Left ventricle myocardium inferior (tissue), 1 donor: ENCODE results near the gene BCL2. TPM values are rescaled to one million over a fixed set of nuclear protein-coding genes. Genes with fewer than 3 reads are reported as not detected.
A peak's percentile ranks its signal among the peaks of the same experiment; 100 is the strongest.
"Not testable (repeated sequence)": the region's sequence is repeated elsewhere in the genome, so short reads cannot be mapped to it uniquely, and the experiment has no call there.

Source experiments
- DNase-seq: peaks from one replicate; pipeline ENCODE4 v3.0.0-alpha.2; 2020
- H3K27ac ChIP-seq: fragments of 200-600 bp; replicated peaks from 2 replicates; pipeline ENCODE4 v1.8.0; 2021
- H3K27me3 ChIP-seq: fragments of 200-600 bp; 2 replicates; pipeline ENCODE4 v1.8.0; 2021; ENCODE audit warnings: low read depth
- H3K36me3 ChIP-seq: fragments of 200-600 bp; 2 replicates; pipeline ENCODE4 v1.8.0; 2021
- H3K4me1 ChIP-seq: fragments of 200-600 bp; 2 replicates; pipeline ENCODE4 v1.8.0; 2021
- H3K4me3 ChIP-seq: fragments of 200-600 bp; 2 replicates; pipeline ENCODE4 v1.8.0; 2021; ENCODE audit warnings: mild to moderate bottlenecking, moderate library complexity
- H3K9me3 ChIP-seq: fragments of 200-600 bp; replicated peaks from 2 replicates; pipeline ENCODE4 v1.8.0; 2021
- intact Hi-C: fragments of 100-400 bp; cut with micrococcal nuclease; formaldehyde crosslinking; loops from one replicate; pipeline ENCODE4 v1.11.0; 2022
- total RNA-seq: library from RNA; stranded (reverse); fragmentation: NEBNext Ultra II Directional; extraction: Animal tissue kit (Norgen Biotek cat#: 25700); gene quantifications from one replicate; pipeline ENCODE4 v1.2.1, GENCODE V29; 2021
- TF ChIP-seq, protein P1 (sequence below): fragments of 200-600 bp; IDR thresholded peaks from 2 replicates; pipeline ENCODE4 v1.8.0; 2021; ENCODE audit warnings: antibody characterized with exemption, mild to moderate bottlenecking, borderline replicate concordance
- donor health status: DM: no; HTN: yes; CAD: no; lungs with severe emphysema.

BCL2 gene
- total RNA-seq, 1 donor from 2014 or later: 7.3 TPM

DNA sequence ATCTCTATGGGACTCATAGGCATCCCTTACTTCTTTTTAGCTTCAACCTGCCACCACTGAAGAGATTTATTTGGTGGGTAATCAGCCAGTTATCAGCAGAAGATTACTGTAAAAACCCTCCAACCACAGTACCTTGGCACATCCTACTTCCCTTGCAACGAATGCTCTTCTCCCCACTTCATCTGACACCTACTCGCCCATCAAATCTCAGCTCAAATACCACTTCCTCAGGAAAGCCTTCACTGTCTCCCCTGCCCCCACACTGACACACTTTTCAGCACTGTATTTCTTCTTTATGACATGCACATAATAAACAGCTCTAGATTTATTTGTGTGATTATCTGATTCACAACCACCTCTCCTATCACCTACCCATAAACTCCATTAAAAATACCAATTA is 44.4 kb upstream of the BCL2 start:
- H3K9me3 ChIP-seq: no peaks in the 10 kb centered on the region
- peaks cover 32% of the 10 kb centered on the region for H3K36me3 ChIP-seq
- TF ChIP-seq, protein P1, sequence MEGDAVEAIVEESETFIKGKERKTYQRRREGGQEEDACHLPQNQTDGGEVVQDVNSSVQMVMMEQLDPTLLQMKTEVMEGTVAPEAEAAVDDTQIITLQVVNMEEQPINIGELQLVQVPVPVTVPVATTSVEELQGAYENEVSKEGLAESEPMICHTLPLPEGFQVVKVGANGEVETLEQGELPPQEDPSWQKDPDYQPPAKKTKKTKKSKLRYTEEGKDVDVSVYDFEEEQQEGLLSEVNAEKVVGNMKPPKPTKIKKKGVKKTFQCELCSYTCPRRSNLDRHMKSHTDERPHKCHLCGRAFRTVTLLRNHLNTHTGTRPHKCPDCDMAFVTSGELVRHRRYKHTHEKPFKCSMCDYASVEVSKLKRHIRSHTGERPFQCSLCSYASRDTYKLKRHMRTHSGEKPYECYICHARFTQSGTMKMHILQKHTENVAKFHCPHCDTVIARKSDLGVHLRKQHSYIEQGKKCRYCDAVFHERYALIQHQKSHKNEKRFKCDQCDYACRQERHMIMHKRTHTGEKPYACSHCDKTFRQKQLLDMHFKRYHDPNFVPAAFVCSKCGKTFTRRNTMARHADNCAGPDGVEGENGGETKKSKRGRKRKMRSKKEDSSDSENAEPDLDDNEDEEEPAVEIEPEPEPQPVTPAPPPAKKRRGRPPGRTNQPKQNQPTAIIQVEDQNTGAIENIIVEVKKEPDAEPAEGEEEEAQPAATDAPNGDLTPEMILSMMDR: no peak
- intact Hi-C loops: loop anchor here (10.0 kb wide), 1 partner anchor 71 kb away; no protein-coding TSS in a partner anchor
- no peak for DNase-seq
- H3K27me3 ChIP-seq: no peaks in the 10 kb centered on the region
- no peak overlapping the region for H3K27ac ChIP-seq
- H3K4me3 ChIP-seq: no peak overlapping the region
- peaks cover 44% of the 10 kb centered on the region for H3K4me1 ChIP-seq

- not testable (repeated sequence) for H3K27me3 ChIP-seq
These were observed 43.9 kb upstream of the BCL2 start for GRCh38 chr18:63363420-63363819.

DNA sequence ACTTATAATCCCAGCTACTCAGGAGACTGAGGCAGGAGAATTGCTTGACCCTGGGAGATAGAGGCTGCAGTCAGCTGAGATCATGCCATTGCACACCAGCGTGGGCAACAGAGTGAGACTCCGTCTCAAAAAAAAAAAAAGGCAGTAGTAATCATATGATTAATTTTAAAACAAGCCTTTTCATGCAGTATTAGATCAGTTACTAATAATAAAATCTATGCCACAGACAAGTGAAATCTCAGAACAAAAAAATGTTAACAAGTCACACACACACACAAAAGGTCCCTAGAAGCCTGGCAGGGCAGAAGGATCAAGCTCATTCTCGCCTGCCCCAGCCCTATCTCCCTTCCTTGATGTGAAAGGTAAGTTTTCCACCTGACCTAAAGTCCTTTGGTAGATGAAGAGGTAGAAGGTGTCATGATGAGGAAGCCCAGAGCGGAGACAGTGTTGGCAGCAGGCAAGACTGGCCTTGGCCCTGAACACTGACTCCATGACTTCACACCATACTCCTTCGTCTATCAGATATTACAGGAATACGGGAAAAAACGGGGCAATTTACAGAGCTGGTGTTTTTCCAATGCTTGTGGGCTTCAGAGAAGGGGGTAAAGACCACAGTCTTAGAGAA is 36.8 kb upstream of the BCL2 start:
- Histone ChIP-seq H3K9me3 (no peaks in the 10 kb centered on the region), H3K27ac (peak overlapping the region; percentile 69), H3K36me3 (peaks cover 83% of the 10 kb centered on the region), H3K27me3 (no peaks in the 10 kb centered on the region), H3K4me3 (no peak overlapping the region), H3K4me1 (peaks cover 17% of the 10 kb centered on the region)
- TF ChIP-seq, protein P1: no peak
- intact Hi-C loops: no loop called here
- DNase-seq: no peak

More at GRCh38 chr18:63363420-63363819, 43.9 kb upstream of the BCL2 start:
- intact Hi-C loops: loop anchor here (10.0 kb wide), 1 partner anchor 71 kb away; no protein-coding TSS in a partner anchor
- not testable (repeated sequence) for DNase-seq, H3K27ac ChIP-seq, H3K9me3 ChIP-seq, H3K4me3 ChIP-seq
- peaks cover 39% of the 10 kb centered on the region for H3K4me1 ChIP-seq
- peaks cover 38% of the 10 kb centered on the region for H3K36me3 ChIP-seq

DNA sequence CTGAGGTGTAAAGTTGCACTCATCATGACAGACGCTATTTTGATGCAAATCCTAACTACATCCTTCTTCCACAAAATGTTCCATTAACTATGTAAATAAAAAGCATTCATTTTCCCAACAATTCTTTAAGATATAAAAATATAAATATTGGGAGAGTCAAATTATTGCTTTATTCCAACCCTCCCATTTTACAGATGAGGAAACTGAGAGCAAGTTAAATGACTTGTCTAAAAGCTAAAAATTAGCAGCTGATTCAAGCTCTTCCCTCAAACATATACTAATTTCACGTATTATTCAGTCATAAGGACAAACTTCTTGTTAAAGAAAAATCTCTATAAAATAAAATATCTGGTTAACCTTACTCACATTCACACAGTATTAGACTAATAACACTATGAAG is 30.7 kb upstream of the BCL2 start:
- Histone ChIP-seq H3K4me3 (no peak overlapping the region), H3K27ac (no peak overlapping the region), H3K4me1 (peaks cover 20% of the 10 kb centered on the region), H3K27me3 (no peaks in the 10 kb centered on the region), H3K9me3 (no peaks in the 10 kb centered on the region), H3K36me3 (peaks cover 98% of the 10 kb centered on the region)
- TF ChIP-seq, protein P1: no peak
- no peak for DNase-seq
- intact Hi-C loops: no loop called here

- H3K4me3 ChIP-seq: no peak overlapping the region
- DNase-seq: no peak
- TF ChIP-seq, protein P1: no peak
- no peaks in the 10 kb centered on the region for H3K9me3 ChIP-seq
- H3K4me1 ChIP-seq: peaks cover 36% of the 10 kb centered on the region
- H3K27me3 ChIP-seq: no peaks in the 10 kb centered on the region
- intact Hi-C loops: no loop called here
- no peak overlapping the region for H3K27ac ChIP-seq
- H3K36me3 ChIP-seq: peaks cover 97% of the 10 kb centered on the region
These were observed 29.1 kb upstream of the BCL2 start for GRCh38 chr18:63348508-63349136.
